ENCODE results near the gene ALPI. TPM values are rescaled to one million over a fixed set of nuclear protein-coding genes. Genes with fewer than 3 reads are reported as not detected.
"Not testable (repeated sequence)": the region's sequence is repeated elsewhere in the genome, so short reads cannot be mapped to it uniquely, and the experiment has no call there.

The ALPI gene
- total RNA-seq = not detected in 2 replicates

GRCh38 chr2:232455426-232456255 lies at the start of gene ALPI:
TSS of gene ALPI (plus strand) at chr2:232456153. CDS start at chr2:232456200, 47 bp downstream.
- Mint-ChIP-seq H3K9me3 (no peaks in the 10 kb centered on the region), H3K4me3 (no peak within 1 kb of the TSS), H3K27me3 (ENCODE audit: insufficient read depth) (peaks cover 5% of the 10 kb centered on the region), H3K4me1 (ENCODE audit: low read depth) (no peaks in the 10 kb centered on the region), H3K36me3 (ENCODE audit: low read depth) (no peaks in the 10 kb centered on the region), H3K27ac (no peak within 1 kb of the TSS)
- DNase-seq (ENCODE audit: low spot score) = no peak
- intact Hi-C loops (cut with micrococcal nuclease) = no loop called here

- Mint-ChIP-seq H3K27me3 (ENCODE audit: insufficient read depth) (peaks cover 6% of the 10 kb centered on the region), H3K9me3 (no peaks in the 10 kb centered on the region), H3K4me1 (ENCODE audit: low read depth) (no peaks in the 10 kb centered on the region), H3K27ac (no peak within 1 kb of the TSS), H3K4me3 (no peak within 1 kb of the TSS), H3K36me3 (ENCODE audit: low read depth) (no peaks in the 10 kb centered on the region)
- intact Hi-C loops (cut with micrococcal nuclease) = no loop called here
- no peak for DNase-seq (ENCODE audit: low spot score)
These were observed 49.2 kb upstream of the ALPI start, which contains the start of gene ALPG for GRCh38 chr2:232406556-232407310. TSS of gene ALPG (plus strand) at chr2:232406844. CDS start at chr2:232406895, 51 bp downstream.

- H3K27me3 Mint-ChIP-seq (ENCODE audit: insufficient read depth) = peaks cover 12% of the 10 kb centered on the region
- intact Hi-C loops (cut with micrococcal nuclease); DNase-seq (ENCODE audit: low spot score); H3K27ac Mint-ChIP-seq; H3K4me1 Mint-ChIP-seq (ENCODE audit: low read depth); H3K9me3 Mint-ChIP-seq; H3K36me3 Mint-ChIP-seq (ENCODE audit: low read depth); H3K4me3 Mint-ChIP-seq: not testable (repeated sequence)
These were observed 48.4 kb upstream of the ALPI start for GRCh38 chr2:232407428-232408150.

GRCh38 chr2:232408269-232408668 lies 47.7 kb upstream of the ALPI start:
- H3K36me3 Mint-ChIP-seq (ENCODE audit: low read depth); DNase-seq (ENCODE audit: low spot score); H3K4me1 Mint-ChIP-seq (ENCODE audit: low read depth); intact Hi-C loops (cut with micrococcal nuclease); H3K27ac Mint-ChIP-seq; H3K4me3 Mint-ChIP-seq; H3K9me3 Mint-ChIP-seq: not testable (repeated sequence)
- peaks cover 19% of the 10 kb centered on the region for H3K27me3 Mint-ChIP-seq (ENCODE audit: insufficient read depth)

GRCh38 chr2:232409617-232410016 lies 46.3 kb upstream of the ALPI start:
- H3K4me3 Mint-ChIP-seq; intact Hi-C loops (cut with micrococcal nuclease); H3K27ac Mint-ChIP-seq; H3K9me3 Mint-ChIP-seq; H3K36me3 Mint-ChIP-seq (ENCODE audit: low read depth); DNase-seq (ENCODE audit: low spot score): not testable (repeated sequence)
- Mint-ChIP-seq H3K27me3 (ENCODE audit: insufficient read depth) (peaks cover 30% of the 10 kb centered on the region), H3K4me1 (ENCODE audit: low read depth) (peaks cover 13% of the 10 kb centered on the region)

GRCh38 chr2:232410238-232410900 lies 45.6 kb upstream of the ALPI start:
- DNase-seq (ENCODE audit: low spot score) = no peak
- no peaks in the 10 kb centered on the region for H3K9me3 Mint-ChIP-seq
- intact Hi-C loops (cut with micrococcal nuclease) = no loop called here
- peaks cover 13% of the 10 kb centered on the region for H3K4me1 Mint-ChIP-seq (ENCODE audit: low read depth)
- no peak overlapping the region for H3K27ac Mint-ChIP-seq
- peaks cover 30% of the 10 kb centered on the region for H3K27me3 Mint-ChIP-seq (ENCODE audit: insufficient read depth)
- H3K4me3 Mint-ChIP-seq = no peak overlapping the region
- no peaks in the 10 kb centered on the region for H3K36me3 Mint-ChIP-seq (ENCODE audit: low read depth)

- H3K27me3 Mint-ChIP-seq (ENCODE audit: insufficient read depth) = peaks cover 33% of the 10 kb centered on the region
- H3K36me3 Mint-ChIP-seq (ENCODE audit: low read depth) = no peaks in the 10 kb centered on the region
- H3K4me3 Mint-ChIP-seq = no peak overlapping the region
- H3K4me1 Mint-ChIP-seq (ENCODE audit: low read depth) = peaks cover 13% of the 10 kb centered on the region
- no peaks in the 10 kb centered on the region for H3K9me3 Mint-ChIP-seq
- intact Hi-C loops (cut with micrococcal nuclease) = no loop called here
- DNase-seq (ENCODE audit: low spot score) = no peak
- H3K27ac Mint-ChIP-seq = no peak overlapping the region
These were observed 43.9 kb upstream of the ALPI start for GRCh38 chr2:232411901-232412629.

GRCh38 chr2:232412986-232413385 lies 43.0 kb upstream of the ALPI start:
- intact Hi-C loops (cut with micrococcal nuclease) = no loop called here
- Mint-ChIP-seq H3K9me3 (no peaks in the 10 kb centered on the region), H3K27me3 (ENCODE audit: insufficient read depth) (peaks cover 39% of the 10 kb centered on the region), H3K36me3 (ENCODE audit: low read depth) (no peaks in the 10 kb centered on the region), H3K27ac (no peak overlapping the region), H3K4me1 (ENCODE audit: low read depth) (peaks cover 13% of the 10 kb centered on the region), H3K4me3 (no peak overlapping the region)
- DNase-seq (ENCODE audit: low spot score) = no peak

GRCh38 chr2:232415138-232415690 lies 40.7 kb upstream of the ALPI start:
- Mint-ChIP-seq H3K36me3 (ENCODE audit: low read depth) (no peaks in the 10 kb centered on the region), H3K27me3 (ENCODE audit: insufficient read depth) (peaks cover 48% of the 10 kb centered on the region), H3K4me3 (no peak overlapping the region), H3K4me1 (ENCODE audit: low read depth) (peaks cover 13% of the 10 kb centered on the region), H3K27ac (no peak overlapping the region), H3K9me3 (no peaks in the 10 kb centered on the region)
- intact Hi-C loops (cut with micrococcal nuclease) = no loop called here
- DNase-seq (ENCODE audit: low spot score) = no peak

- intact Hi-C loops (cut with micrococcal nuclease) = no loop called here
- no peak overlapping the region for H3K27ac Mint-ChIP-seq
- no peak overlapping the region for H3K4me3 Mint-ChIP-seq
- DNase-seq (ENCODE audit: low spot score) = no peak
- no peaks in the 10 kb centered on the region for H3K36me3 Mint-ChIP-seq (ENCODE audit: low read depth)
- peaks cover 13% of the 10 kb centered on the region for H3K4me1 Mint-ChIP-seq (ENCODE audit: low read depth)
- H3K9me3 Mint-ChIP-seq = no peaks in the 10 kb centered on the region
- peaks cover 48% of the 10 kb centered on the region for H3K27me3 Mint-ChIP-seq (ENCODE audit: insufficient read depth)
These were observed 40.0 kb upstream of the ALPI start for GRCh38 chr2:232415736-232416520.
